MG63 (cell line): ENCODE data around the gene SRCIN1. TPM values are rescaled to one million over a fixed set of nuclear protein-coding genes. Genes with fewer than 3 reads are reported as not detected.

ENCODE experiments used
- total RNA-seq: library from RNA; depleted of rRNA; stranded (reverse); fragments of >200 nt; shearing (Covaris generic); gene quantifications from 2 replicates; pipeline ENCODE4 v1.2.3, GENCODE V29; 2014; ENCODE audit warnings: low replicate concordance; rRNA removed

SRCIN1 gene
- total RNA-seq, 1 experiment from 2014 or later: 0.07 TPM

Other genes starting within 250 kb of the SRCIN1 start
- gene ARHGAP23, start 177.5 kb downstream of the SRCIN1 start, total RNA-seq: 19.4 and 34.6 TPM in 2 replicates
- gene EPOP, start 69.0 kb upstream of the SRCIN1 start, total RNA-seq: 6.4 and 7.9 TPM in 2 replicates
- 11.7 and 17.5 TPM in 2 replicates for gene MLLT6, start 99.3 kb upstream of the SRCIN1 start, total RNA-seq
- 7.7 and 29.1 TPM in 2 replicates for gene CISD3, start 124.4 kb upstream of the SRCIN1 start, total RNA-seq
- 3.3 and 3.4 TPM in 2 replicates for gene PCGF2, start 142.4 kb upstream of the SRCIN1 start, total RNA-seq
- gene PSMB3, start 146.8 kb upstream of the SRCIN1 start, total RNA-seq: 494 and 524 TPM in 2 replicates
- gene PIP4K2B, start 193.6 kb upstream of the SRCIN1 start, total RNA-seq: 49.1 and 73.8 TPM in 2 replicates
- 19.2 and 21.3 TPM in 2 replicates for gene CWC25, start 219.4 kb upstream of the SRCIN1 start, total RNA-seq
- gene RPL23, start 247.8 kb upstream of the SRCIN1 start, total RNA-seq: 2,314 and 3,514 TPM in 2 replicates